IPS-NIHi11 (cell line): ENCODE measurements around the gene PCDHA1.
"Not testable (repeated sequence)": the region's sequence is repeated elsewhere in the genome, so short reads cannot be mapped to it uniquely, and the experiment has no call there.

ENCODE experiments used
- DNase-seq: peaks from one replicate; pipeline ENCODE4 v3.0.0; 2012; ENCODE audit warnings: mixed read lengths, low spot score

The PCDHA1 gene

DNA sequence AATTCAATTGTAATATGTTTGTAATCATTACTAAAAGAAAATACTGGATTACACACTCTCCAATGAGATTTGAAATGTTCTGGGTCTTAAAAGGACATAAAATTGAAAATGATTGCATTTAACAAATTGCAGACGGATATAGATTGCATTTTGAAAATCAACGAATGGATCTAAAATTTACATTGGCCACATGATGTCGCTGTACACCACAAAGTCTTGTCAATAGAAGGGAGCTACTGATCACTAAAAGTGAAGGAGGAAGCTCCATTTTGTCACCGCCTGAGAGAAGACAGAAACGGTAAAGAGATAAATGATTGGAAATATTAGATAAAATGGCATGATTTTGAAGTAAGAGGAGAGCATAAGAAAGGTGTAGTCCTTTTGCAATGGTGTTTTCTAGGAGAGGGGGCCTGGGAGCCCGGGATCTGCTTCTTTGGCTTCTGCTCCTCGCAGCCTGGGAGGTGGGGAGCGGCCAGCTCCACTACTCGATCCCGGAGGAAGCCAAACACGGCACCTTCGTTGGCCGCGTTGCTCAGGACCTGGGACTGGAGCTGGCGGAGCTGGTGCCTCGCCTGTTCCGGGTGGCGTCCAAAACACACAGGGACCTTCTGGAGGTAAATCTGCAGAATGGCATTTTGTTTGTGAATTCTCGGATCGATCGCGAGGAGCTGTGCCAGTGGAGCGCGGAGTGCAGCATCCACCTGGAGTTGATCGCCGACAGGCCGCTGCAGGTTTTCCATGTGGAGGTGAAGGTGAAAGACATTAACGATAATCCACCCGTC is at the start of gene PCDHA1:
Gene PCDHA1, plus strand, starts transcription at position 236 of the 782 bp plus-strand sequence.
- DNase-seq: no peak

DNA sequence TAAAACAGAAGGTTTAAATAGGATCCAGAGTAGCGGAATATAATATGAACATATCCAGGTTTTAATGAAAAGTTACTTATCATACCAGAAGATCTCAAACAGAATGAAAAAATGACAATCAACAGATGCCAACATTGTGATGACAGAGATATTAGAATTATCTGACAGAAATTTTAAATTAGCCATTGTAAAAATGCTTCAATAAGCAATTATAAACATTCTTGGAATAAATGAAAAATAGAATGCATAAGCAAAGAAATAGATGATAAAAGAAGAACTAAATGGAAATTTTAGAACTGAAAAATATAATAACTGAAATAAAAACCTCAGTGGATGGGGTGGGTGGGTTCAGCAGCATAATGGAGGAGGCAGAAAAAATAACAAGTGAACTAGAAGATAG is 48.5 kb upstream of the PCDHA1 start:
- DNase-seq: no peak

GRCh38 chr5:140741967-140742366 is 44.0 kb upstream of the PCDHA1 start:
- no peak for DNase-seq

- no peak for DNase-seq
These were observed 32.4 kb upstream of the PCDHA1 start for GRCh38 chr5:140753561-140753960.

DNA sequence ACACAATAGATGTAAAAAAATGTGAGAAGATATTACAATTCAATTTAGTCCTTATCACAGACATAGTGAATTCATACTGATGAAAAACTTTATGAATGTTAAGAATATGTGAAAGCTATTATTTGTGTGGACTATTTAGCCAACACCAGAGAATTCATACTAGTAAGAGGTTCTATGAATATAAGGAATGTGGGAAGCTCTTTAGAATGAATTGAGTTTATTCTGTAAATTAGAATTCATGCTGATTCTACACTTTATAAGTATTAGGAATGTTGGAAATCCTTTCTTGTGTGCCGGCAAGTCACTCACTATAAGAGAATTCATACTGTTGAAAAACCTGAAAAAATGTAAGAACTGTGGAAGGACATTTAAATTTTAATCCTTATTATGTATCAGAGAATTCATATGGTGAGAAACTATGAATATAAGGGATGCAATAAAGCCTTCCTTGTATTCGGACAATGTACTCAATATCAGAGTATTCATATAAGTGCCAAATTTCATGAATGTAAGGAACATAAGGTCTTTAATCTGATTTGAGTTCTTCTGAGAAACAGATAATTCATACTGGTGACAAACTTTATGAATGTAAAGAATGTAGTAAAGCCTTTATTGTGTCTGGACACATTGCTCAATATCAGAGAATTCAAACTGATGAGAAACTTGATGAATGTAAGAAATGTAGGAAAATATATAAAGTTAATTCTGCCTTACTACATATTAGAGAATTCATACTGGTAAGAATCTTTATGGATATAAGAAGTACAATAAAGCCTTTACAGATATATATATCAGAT is 21.6 kb upstream of the PCDHA1 start:
- DNase-seq: no peak

DNA sequence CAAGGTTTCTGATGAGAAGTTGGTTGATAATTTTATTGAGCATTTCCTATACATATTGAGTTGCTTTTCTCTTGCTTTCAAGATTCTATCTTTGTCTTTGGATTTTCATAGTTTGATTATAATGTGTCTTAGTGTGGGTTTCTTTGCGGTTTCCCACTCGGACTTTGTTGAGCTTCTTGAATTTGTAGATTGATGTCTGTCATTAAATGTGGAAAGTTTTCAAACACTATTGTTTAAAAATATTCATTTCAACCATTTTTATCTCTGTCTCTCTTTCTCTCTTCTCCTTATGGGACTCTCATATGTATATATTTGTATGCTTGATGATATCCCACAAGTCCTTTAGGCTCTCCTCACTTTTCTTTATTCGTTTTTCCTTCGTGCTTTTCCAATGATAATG is 18.5 kb upstream of the PCDHA1 start:
- no peak for DNase-seq

DNA sequence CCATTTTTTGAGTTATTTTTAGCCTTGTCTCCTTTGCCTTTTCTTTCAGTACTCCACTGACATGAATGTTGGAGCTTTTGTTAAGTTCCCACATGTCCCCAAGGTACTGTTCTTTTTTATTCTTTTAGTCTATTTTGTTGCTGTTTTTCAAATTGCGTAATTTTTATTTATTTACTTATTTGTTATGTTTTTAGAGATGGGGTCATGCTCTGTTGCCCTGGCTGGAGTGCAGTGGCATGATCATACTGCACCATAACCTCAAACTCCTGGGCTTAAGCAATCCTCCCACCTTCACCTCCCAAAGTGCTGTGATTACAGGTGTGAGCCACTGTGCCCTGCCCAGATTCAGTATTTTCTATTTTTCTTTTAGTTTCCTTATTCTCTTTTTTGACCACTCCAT is 5.4 kb upstream of the PCDHA1 start:
- DNase-seq: no peak

DNA sequence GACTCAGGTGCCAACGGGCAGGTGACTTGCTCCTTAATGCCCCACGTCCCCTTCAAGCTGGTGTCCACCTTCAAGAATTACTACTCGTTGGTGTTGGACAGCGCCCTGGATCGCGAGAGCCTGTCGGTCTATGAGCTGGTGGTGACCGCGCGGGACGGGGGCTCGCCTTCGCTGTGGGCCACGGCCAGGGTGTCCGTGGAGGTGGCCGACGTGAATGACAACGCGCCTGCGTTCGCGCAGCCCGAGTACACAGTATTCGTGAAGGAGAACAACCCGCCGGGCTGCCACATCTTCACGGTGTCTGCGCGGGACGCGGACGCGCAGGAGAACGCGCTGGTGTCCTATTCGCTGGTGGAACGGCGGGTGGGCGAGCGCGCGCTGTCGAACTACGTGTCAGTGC is 1.5 kb downstream of the PCDHA1 start:
- not testable (repeated sequence) for DNase-seq

GRCh38 chr5:140787849-140788504 is 2.0 kb downstream of the PCDHA1 start:
- not testable (repeated sequence) for DNase-seq

DNA sequence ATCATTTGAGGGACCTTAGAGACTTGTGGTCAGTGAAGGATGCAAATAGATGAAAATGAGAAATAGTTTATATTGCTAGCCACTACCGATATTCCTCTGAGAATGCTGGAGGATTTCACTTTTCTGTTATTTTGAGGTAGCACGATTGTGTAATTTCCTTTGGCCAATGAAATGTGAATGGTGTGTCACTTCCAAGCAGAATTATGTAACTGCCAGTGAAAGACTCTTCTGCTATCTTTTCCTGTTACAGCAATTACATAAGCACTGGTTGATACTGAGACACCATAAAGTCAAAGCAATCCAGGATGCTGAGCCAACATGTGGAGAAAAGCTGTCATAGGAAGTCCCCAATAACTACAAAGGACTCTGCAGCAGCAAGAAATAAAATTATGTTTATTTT is 5.1 kb downstream of the PCDHA1 start:
- DNase-seq: no peak

DNA sequence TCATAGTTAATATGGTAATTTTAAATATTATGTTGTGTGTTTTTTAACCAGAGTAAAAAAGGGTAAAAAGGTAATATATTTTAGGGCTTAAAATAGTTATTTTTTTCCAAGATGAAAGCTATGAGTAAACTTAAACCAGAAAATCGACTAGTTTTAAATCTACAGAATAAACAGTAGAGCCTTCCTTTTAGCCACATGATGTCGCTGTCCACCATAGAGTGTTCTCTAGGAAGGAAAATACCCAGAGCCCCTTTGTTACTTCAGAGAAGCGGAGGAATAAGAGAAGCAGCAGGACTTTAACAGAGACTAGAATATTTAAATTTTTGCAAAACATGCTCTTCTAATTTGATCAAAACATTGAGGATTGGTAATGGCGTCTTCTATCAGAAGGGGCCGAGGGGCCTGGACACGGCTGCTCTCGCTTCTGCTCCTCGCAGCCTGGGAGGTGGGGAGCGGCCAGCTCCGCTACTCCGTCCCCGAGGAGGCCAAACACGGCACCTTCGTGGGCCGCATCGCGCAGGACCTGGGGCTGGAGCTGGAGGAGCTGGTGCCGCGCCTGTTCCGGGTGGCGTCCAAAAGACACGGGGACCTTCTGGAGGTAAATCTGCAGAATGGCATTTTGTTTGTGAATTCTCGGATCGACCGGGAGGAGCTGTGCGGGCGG is 8.8 kb downstream of the PCDHA1 start, which contains the start of gene PCDHA2:
Gene PCDHA2, plus strand, starts transcription at position 258 of the 664 bp plus-strand sequence.
- DNase-seq: peak; percentile 17

- DNase-seq: peak; percentile 41
These were observed 9.3 kb downstream of the PCDHA1 start for GRCh38 chr5:140795259-140795641.

DNA sequence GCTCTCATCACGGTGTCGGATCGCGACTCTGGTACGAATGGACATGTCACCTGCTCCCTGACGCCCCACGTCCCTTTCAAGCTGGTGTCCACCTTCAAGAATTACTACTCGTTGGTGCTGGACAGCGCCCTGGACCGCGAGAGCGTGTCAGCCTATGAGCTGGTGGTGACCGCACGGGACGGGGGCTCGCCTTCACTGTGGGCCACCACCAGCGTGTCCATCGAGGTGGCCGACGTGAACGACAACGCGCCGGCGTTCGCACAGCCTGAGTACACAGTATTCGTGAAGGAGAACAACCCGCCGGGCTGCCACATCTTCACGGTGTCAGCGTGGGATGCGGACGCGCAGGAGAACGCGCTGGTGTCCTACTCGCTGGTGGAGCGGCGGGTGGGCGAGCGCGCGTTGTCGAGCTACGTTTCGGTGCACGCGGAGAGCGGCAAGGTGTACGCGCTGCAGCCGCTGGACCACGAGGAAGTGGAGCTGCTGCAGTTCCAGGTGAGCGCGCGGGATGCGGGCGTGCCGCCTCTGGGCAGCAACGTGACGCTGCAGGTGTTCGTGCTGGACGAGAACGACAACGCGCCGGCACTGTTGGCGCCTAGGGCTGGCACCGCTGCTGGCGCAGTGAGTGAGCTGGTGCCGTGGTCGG is 10.3 kb downstream of the PCDHA1 start:
- DNase-seq: not testable (repeated sequence)

- DNase-seq: no peak
These were observed 10.8 kb downstream of the PCDHA1 start for GRCh38 chr5:140796718-140797095.

DNA sequence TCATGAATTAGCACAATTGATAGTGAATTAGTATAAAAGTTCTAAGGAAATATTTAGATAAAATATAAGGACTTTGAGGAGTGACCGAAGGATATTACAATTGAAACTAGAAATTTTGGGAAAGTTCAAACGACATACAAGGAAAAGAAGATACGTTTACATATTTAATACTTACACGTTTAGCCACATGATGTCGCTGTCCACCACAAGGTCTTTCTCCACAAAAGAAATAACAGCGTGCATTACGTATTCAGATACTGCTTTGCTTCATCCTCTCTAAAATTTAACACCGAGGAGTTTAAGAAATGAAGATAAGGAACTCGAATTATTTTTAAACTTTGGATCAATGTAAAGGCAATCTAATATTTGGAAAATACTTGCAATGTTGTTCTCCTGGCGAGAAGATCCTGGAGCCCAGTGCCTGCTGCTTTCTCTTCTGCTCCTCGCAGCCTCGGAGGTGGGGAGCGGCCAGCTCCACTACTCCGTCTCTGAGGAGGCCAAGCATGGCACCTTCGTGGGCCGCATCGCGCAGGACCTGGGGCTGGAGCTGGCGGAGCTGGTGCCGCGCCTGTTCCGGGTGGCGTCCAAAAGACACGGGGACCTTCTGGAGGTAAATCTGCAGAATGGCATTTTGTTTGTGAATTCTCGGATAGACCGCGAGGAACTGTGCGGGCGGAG is 15.0 kb downstream of the PCDHA1 start, which contains the start of gene PCDHA3:
Gene PCDHA3, plus strand, starts transcription at position 242 of the 678 bp plus-strand sequence.
- DNase-seq: no peak

DNA sequence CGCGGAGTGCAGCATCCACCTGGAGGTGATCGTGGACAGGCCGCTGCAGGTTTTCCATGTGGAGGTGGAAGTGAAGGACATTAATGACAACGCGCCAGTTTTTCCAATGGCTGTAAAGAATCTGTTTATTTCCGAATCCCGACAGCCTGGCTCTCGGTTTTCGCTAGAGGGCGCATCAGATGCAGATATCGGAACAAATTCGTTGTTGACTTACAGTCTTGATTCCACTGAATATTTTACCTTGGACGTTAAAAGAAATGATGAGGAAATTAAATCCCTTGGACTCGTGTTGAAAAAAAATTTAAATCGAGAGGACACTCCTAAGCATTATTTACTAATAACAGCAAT is 15.5 kb downstream of the PCDHA1 start:
- DNase-seq: no peak

GRCh38 chr5:140802381-140802780 is 16.4 kb downstream of the PCDHA1 start:
- DNase-seq: not testable (repeated sequence)

- DNase-seq: no peak
These were observed 16.9 kb downstream of the PCDHA1 start for GRCh38 chr5:140802781-140803271.

DNA sequence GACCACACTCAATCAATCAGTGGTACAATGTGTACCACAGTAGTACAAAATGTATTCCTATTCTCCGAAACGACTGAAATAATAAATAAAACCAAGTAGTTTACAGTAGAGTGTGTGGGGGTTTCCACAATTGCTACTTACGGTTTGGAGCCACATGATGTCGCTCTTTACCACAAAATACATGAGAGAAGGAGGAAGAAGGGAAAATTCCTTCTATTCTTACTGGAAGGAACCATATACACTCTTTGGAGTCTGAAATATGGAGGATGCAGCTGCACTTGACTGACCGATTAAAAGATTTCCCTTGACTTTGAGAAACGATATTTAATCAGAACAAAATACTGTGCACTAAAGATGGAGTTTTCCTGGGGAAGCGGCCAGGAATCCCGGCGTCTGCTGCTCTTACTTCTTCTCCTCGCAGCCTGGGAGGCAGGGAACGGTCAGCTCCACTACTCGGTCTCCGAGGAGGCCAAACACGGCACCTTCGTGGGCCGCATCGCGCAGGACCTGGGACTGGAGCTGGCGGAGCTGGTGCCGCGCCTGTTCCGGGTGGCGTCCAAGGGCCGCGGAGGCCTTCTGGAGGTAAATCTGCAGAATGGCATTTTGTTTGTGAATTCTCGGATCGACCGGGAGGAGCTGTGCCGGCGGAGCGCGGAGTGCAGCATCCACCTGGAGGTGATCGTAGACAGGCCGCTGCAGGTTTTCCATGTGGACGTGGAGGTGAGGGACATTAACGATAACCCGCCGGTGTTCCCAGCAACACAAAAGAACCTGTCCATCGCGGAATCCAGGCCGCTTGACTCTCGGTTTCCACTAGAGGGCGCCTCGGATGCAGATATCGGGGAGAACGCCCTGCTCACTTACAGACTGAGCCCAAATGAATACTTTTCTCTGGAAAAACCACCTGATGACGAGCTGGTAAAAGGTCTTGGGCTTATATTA is 21.2 kb downstream of the PCDHA1 start, which contains the start of gene PCDHA4:
Gene PCDHA4, plus strand, starts transcription at position 235 of the 942 bp plus-strand sequence.
- peak; percentile 61 for DNase-seq
